SH-SY5Y (cell line): ENCODE measurements around the gene GPR132.

Experiments used
- GATA2 ChIP-seq: IDR thresholded peaks from 2 replicates; pipeline ENCODE4 v1.6.1; 2011; ENCODE audit warnings: mild to moderate bottlenecking, low read depth, low read length
- GATA3 ChIP-seq: IDR thresholded peaks from 2 replicates; pipeline ENCODE4 v1.6.1; 2011; ENCODE audit warnings: low read depth, mild to moderate bottlenecking, low read length, moderate library complexity

DNA sequence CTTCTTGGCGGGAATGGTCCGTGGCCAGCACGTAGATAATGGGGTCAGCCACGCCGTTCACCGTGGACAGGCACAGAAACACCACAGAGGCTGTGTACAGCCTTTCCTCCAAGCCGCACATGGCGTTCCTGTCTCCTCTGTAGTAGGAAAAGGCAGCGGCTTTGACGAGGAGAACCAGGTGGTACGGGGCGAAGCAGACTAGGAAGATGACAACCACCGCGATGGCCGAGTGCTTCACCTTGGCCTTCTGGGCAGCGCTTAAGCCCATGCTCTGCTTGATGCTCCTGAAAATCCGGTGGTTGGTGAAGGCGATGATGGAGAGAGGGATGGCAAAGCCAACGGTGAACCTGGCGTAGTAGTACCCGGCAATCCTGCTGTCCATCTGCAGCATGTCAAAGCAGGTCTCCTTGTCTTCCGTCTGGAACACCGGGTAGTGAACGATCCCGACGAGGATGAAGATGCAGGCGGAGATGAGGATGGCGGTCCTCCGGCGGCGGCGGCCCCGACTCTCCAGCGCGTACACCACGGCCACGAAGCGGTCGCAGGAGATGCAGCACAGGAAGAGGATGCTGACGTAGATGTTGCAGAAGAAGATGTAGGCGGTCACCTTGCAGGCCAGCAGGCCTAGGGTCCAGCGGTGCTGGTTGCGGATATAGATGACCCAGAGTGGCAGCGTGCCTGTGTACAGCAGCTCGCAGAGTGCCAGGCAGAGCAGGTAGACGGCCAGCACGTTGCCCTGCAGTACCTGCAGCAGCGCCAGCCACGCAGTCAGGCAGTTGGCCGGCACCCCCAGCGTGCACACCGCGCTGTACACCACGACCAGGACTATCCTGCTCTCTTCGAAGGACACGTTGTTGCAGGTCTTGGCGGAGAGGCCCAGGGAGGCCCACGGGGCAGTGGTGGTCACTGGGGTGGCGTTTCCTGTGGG, 13.8 kb downstream of the GPR132 start:
- TF ChIP-seq GATA3 (no peak), GATA2 (no peak)
